ENCODE measurements around the gene TF. TPM values are rescaled to one million over a fixed set of nuclear protein-coding genes. Genes with fewer than 3 reads are reported as not detected.
"Not testable (repeated sequence)": the region's sequence is repeated elsewhere in the genome, so short reads cannot be mapped to it uniquely, and the experiment has no call there.

Gene TF
- total RNA-seq, 1 experiment from 2014 or later = not detected

GRCh38 chr3:133732231-133732630 is 14.0 kb upstream of the TF start:
- DNase-seq; H3K27me3 ChIP-seq (ENCODE audit: control insufficient read depth, insufficient read depth, low read length); H3K4me3 ChIP-seq (ENCODE audit: insufficient read depth, low read depth, low read length); H3K36me3 ChIP-seq (replicated peaks; ENCODE audit: control insufficient read depth, insufficient read depth, low read length): not testable (repeated sequence)

GRCh38 chr3:133733226-133733625 is 13.0 kb upstream of the TF start:
- no peak for DNase-seq
- no peak overlapping the region for H3K4me3 ChIP-seq (ENCODE audit: insufficient read depth, low read depth, low read length)
- no peaks in the 10 kb centered on the region for H3K36me3 ChIP-seq (replicated peaks; ENCODE audit: control insufficient read depth, insufficient read depth, low read length)
- no peaks in the 10 kb centered on the region for H3K27me3 ChIP-seq (ENCODE audit: control insufficient read depth, insufficient read depth, low read length)

GRCh38 chr3:133734305-133734704 is 11.9 kb upstream of the TF start:
- no peak for DNase-seq
- Histone ChIP-seq H3K27me3 (ENCODE audit: control insufficient read depth, insufficient read depth, low read length) (no peaks in the 10 kb centered on the region), H3K36me3 (replicated peaks; ENCODE audit: control insufficient read depth, insufficient read depth, low read length) (no peaks in the 10 kb centered on the region), H3K4me3 (ENCODE audit: insufficient read depth, low read depth, low read length) (no peak overlapping the region)

- H3K36me3 ChIP-seq (replicated peaks; ENCODE audit: control insufficient read depth, insufficient read depth, low read length) = no peaks in the 10 kb centered on the region
- no peak overlapping the region for H3K4me3 ChIP-seq (ENCODE audit: insufficient read depth, low read depth, low read length)
- no peak for DNase-seq
- H3K27me3 ChIP-seq (ENCODE audit: control insufficient read depth, insufficient read depth, low read length) = no peaks in the 10 kb centered on the region
These were observed 3.7 kb upstream of the TF start for GRCh38 chr3:133742351-133743091.

GRCh38 chr3:133744241-133744640 is 2.0 kb upstream of the TF start:
- DNase-seq = no peak
- Histone ChIP-seq H3K4me3 (ENCODE audit: insufficient read depth, low read depth, low read length) (no peak overlapping the region), H3K36me3 (replicated peaks; ENCODE audit: control insufficient read depth, insufficient read depth, low read length) (no peaks in the 10 kb centered on the region), H3K27me3 (ENCODE audit: control insufficient read depth, insufficient read depth, low read length) (no peaks in the 10 kb centered on the region)

GRCh38 chr3:133745108-133745507 is 1.1 kb upstream of the TF start:
- H3K27me3 ChIP-seq (ENCODE audit: control insufficient read depth, insufficient read depth, low read length) = no peaks in the 10 kb centered on the region
- DNase-seq = no peak
- H3K36me3 ChIP-seq (replicated peaks; ENCODE audit: control insufficient read depth, insufficient read depth, low read length) = no peaks in the 10 kb centered on the region
- H3K4me3 ChIP-seq (ENCODE audit: insufficient read depth, low read depth, low read length) = no peak overlapping the region

GRCh38 chr3:133746712-133747066 is 496 bp downstream of the TF start:
- DNase-seq = no peak
- Histone ChIP-seq H3K4me3 (ENCODE audit: insufficient read depth, low read depth, low read length) (no peak overlapping the region), H3K27me3 (ENCODE audit: control insufficient read depth, insufficient read depth, low read length) (no peaks in the 10 kb centered on the region), H3K36me3 (replicated peaks; ENCODE audit: control insufficient read depth, insufficient read depth, low read length) (no peaks in the 10 kb centered on the region)

- Histone ChIP-seq H3K4me3 (ENCODE audit: insufficient read depth, low read depth, low read length) (no peak overlapping the region), H3K36me3 (replicated peaks; ENCODE audit: control insufficient read depth, insufficient read depth, low read length) (no peaks in the 10 kb centered on the region), H3K27me3 (ENCODE audit: control insufficient read depth, insufficient read depth, low read length) (no peaks in the 10 kb centered on the region)
- DNase-seq = no peak
These were observed 1.2 kb downstream of the TF start for GRCh38 chr3:133747373-133747772.

- Histone ChIP-seq H3K4me3 (ENCODE audit: insufficient read depth, low read depth, low read length) (no peak overlapping the region), H3K27me3 (ENCODE audit: control insufficient read depth, insufficient read depth, low read length) (no peaks in the 10 kb centered on the region), H3K36me3 (replicated peaks; ENCODE audit: control insufficient read depth, insufficient read depth, low read length) (no peaks in the 10 kb centered on the region)
- no peak for DNase-seq
These were observed 1.9 kb downstream of the TF start for GRCh38 chr3:133747907-133748639.

- no peak for DNase-seq
- Histone ChIP-seq H3K36me3 (replicated peaks; ENCODE audit: control insufficient read depth, insufficient read depth, low read length) (no peaks in the 10 kb centered on the region), H3K27me3 (ENCODE audit: control insufficient read depth, insufficient read depth, low read length) (no peaks in the 10 kb centered on the region), H3K4me3 (ENCODE audit: insufficient read depth, low read depth, low read length) (no peak overlapping the region)
These were observed 3.5 kb downstream of the TF start for GRCh38 chr3:133749427-133750258.

- Histone ChIP-seq H3K4me3 (ENCODE audit: insufficient read depth, low read depth, low read length) (no peak overlapping the region), H3K36me3 (replicated peaks; ENCODE audit: control insufficient read depth, insufficient read depth, low read length) (no peaks in the 10 kb centered on the region), H3K27me3 (ENCODE audit: control insufficient read depth, insufficient read depth, low read length) (no peaks in the 10 kb centered on the region)
- no peak for DNase-seq
These were observed 4.1 kb downstream of the TF start for GRCh38 chr3:133750259-133750656.

GRCh38 chr3:133753107-133753778 is 7.0 kb downstream of the TF start:
- no peak overlapping the region for H3K4me3 ChIP-seq (ENCODE audit: insufficient read depth, low read depth, low read length)
- no peaks in the 10 kb centered on the region for H3K36me3 ChIP-seq (replicated peaks; ENCODE audit: control insufficient read depth, insufficient read depth, low read length)
- H3K27me3 ChIP-seq (ENCODE audit: control insufficient read depth, insufficient read depth, low read length) = no peaks in the 10 kb centered on the region
- DNase-seq = no peak

GRCh38 chr3:133753779-133754164 is 7.6 kb downstream of the TF start:
- no peaks in the 10 kb centered on the region for H3K36me3 ChIP-seq (replicated peaks; ENCODE audit: control insufficient read depth, insufficient read depth, low read length)
- no peaks in the 10 kb centered on the region for H3K27me3 ChIP-seq (ENCODE audit: control insufficient read depth, insufficient read depth, low read length)
- DNase-seq = no peak
- no peak overlapping the region for H3K4me3 ChIP-seq (ENCODE audit: insufficient read depth, low read depth, low read length)

- Histone ChIP-seq H3K4me3 (ENCODE audit: insufficient read depth, low read depth, low read length) (no peak overlapping the region), H3K27me3 (ENCODE audit: control insufficient read depth, insufficient read depth, low read length) (no peaks in the 10 kb centered on the region), H3K36me3 (replicated peaks; ENCODE audit: control insufficient read depth, insufficient read depth, low read length) (no peaks in the 10 kb centered on the region)
- DNase-seq = no peak
These were observed 8.3 kb downstream of the TF start for GRCh38 chr3:133754455-133754854.
